C4-2B (cell line): ENCODE results near the gene SPATA45.

Experiments
- ZFX ChIP-seq: fragments of 450-650 bp; IDR thresholded peaks from 2 replicates; pipeline ENCODE4 v1.6.1; 2017
- TF ChIP-seq, protein P1 (sequence below): fragments of 450-650 bp; conservative IDR thresholded peaks from 2 replicates; pipeline ENCODE4 v1.5.1; 2017; ENCODE audit warnings: mild to moderate bottlenecking

DNA sequence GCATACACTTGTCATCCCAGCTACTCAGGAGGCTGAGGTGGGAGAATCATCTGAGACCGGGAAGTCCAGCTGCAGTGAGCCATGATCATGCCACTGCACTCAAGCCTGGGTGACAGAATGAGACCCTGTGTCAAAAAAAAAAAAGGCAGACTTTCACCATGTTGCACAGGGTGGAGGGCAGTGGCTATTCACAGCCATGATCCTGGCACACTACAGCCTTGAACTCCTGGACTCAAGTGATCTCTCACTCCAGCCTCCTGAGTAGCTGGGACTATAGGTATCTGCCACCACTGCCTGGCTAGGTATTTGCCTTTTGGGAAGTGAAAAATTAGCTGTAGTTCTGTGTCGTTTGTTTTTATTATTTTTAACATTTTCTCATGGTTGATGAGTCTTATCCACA, 19.1 kb downstream of the SPATA45 start:
- TF ChIP-seq, protein P1, sequence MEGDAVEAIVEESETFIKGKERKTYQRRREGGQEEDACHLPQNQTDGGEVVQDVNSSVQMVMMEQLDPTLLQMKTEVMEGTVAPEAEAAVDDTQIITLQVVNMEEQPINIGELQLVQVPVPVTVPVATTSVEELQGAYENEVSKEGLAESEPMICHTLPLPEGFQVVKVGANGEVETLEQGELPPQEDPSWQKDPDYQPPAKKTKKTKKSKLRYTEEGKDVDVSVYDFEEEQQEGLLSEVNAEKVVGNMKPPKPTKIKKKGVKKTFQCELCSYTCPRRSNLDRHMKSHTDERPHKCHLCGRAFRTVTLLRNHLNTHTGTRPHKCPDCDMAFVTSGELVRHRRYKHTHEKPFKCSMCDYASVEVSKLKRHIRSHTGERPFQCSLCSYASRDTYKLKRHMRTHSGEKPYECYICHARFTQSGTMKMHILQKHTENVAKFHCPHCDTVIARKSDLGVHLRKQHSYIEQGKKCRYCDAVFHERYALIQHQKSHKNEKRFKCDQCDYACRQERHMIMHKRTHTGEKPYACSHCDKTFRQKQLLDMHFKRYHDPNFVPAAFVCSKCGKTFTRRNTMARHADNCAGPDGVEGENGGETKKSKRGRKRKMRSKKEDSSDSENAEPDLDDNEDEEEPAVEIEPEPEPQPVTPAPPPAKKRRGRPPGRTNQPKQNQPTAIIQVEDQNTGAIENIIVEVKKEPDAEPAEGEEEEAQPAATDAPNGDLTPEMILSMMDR: no peak
- no peak for TF ChIP-seq ZFX
